Activated B cell treated with CpG ODN at 0.5 μM for 24 hours (primary cell): ENCODE results near the gene KRTAP24-1. TPM values are rescaled to one million over a fixed set of nuclear protein-coding genes. Genes with fewer than 3 reads are reported as not detected.

Experiments used
- ATAC-seq: fragments of 200-7000 bp; cut with Tn5 transposase; one replicate; pipeline ENCODE4 v1.10.0; 2021; ENCODE audit warnings: low read depth, mild to moderate bottlenecking, moderate library complexity
- CTCF ChIA-PET: fragments of 350-600 bp; sonication (Branson Sonifier 250); formaldehyde crosslinking; loops from one replicate; lab custom pipeline; 2021; ENCODE audit warnings: antibody characterized with exemption; lab: Charles Lee
- POLR2A ChIA-PET: fragments of 350-600 bp; sonication (Branson Sonifier 250); formaldehyde crosslinking; loops from one replicate; lab custom pipeline; 2021; ENCODE audit warnings: antibody characterized with exemption; lab: Charles Lee
- DNase-seq: peaks from one replicate; pipeline ENCODE4 v3.0.0; 2022
- H3K27ac Mint-ChIP-seq: one replicate; pipeline ENCODE4 v1.8.0; 2020; ENCODE audit warnings: mixed read lengths
- H3K27me3 Mint-ChIP-seq: one replicate; pipeline ENCODE4 v1.8.0; 2021; ENCODE audit warnings: mixed read lengths
- H3K36me3 Mint-ChIP-seq: one replicate; pipeline ENCODE4 v1.8.0; 2021; ENCODE audit warnings: low read depth, mixed read lengths
- H3K4me1 Mint-ChIP-seq: one replicate; pipeline ENCODE4 v1.8.0; 2021; ENCODE audit warnings: mixed read lengths
- H3K4me3 Mint-ChIP-seq: one replicate; pipeline ENCODE4 v1.8.0; 2020; ENCODE audit warnings: mild to moderate bottlenecking, mixed read lengths
- H3K9me3 Mint-ChIP-seq: one replicate; pipeline ENCODE4 v1.8.0; 2020; ENCODE audit warnings: mixed read lengths
- CTCF ChIP-seq: fragments of 200-600 bp; IDR thresholded peaks from one replicate; pipeline ENCODE4 v1.8.0; 2022; ENCODE audit warnings: antibody characterized with exemption, mild to moderate bottlenecking
- intact Hi-C: fragments of 100-400 bp; cut with micrococcal nuclease; formaldehyde crosslinking; loops from one replicate; pipeline ENCODE4 v1.15.1; 2024
- total RNA-seq: library from RNA; stranded (reverse); gene quantifications from 2 replicates; pipeline ENCODE4 v1.2.3, GENCODE V29; 2022

KRTAP24-1 gene
- total RNA-seq, 1 donor from 2014 or later, result not detected

GRCh38 chr21:30269803-30270530, 12.8 kb downstream of the KRTAP24-1 start:
- H3K27ac Mint-ChIP-seq, result no peak overlapping the region
- peaks cover 7% of the 10 kb centered on the region for H3K9me3 Mint-ChIP-seq
- H3K4me3 Mint-ChIP-seq, result no peak overlapping the region
- no peak for DNase-seq
- POLR2A ChIA-PET, result no interaction called here
- intact Hi-C loops, result no loop called here
- H3K27me3 Mint-ChIP-seq, result no peaks in the 10 kb centered on the region
- CTCF ChIA-PET, result no interaction called here
- no peaks in the 10 kb centered on the region for H3K4me1 Mint-ChIP-seq
- no peak for ATAC-seq
- TF ChIP-seq CTCF, result no peak
- H3K36me3 Mint-ChIP-seq, result no peaks in the 10 kb centered on the region

- H3K27me3 Mint-ChIP-seq, result no peaks in the 10 kb centered on the region
- H3K4me1 Mint-ChIP-seq, result no peaks in the 10 kb centered on the region
- H3K4me3 Mint-ChIP-seq, result no peak overlapping the region
- DNase-seq (no peak), ATAC-seq (no peak)
- ChIA-PET CTCF (no interaction called here), POLR2A (no interaction called here)
- no peak overlapping the region for H3K27ac Mint-ChIP-seq
- H3K36me3 Mint-ChIP-seq, result no peaks in the 10 kb centered on the region
- TF ChIP-seq CTCF, result no peak
- intact Hi-C loops, result no loop called here
- H3K9me3 Mint-ChIP-seq, result peaks cover 7% of the 10 kb centered on the region
Observed at GRCh38 chr21:30268608-30269197, 14.0 kb downstream of the KRTAP24-1 start.

DNA sequence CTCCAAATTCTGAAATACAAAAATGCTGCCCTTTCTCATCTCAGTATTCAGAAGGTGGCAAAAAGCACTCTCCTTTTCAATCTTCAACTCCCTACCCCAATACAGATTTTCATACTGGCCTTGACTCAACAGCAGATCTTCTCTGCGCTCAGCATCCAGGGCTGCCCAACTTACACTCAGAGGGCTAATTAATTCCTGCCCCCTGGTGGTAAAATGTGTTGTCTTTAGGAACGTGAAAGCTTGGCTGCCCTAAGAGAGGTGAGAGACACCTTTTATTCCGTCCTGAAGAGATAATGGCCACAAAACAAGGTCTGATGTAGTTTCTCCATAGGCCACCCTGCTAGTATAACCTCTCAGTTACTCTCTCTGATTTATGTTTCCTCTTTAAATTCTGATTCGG, 25.0 kb downstream of the KRTAP24-1 start:
- CTCF ChIA-PET, result no interaction called here

GRCh38 chr21:30256100-30256499, 26.6 kb downstream of the KRTAP24-1 start:
- ChIA-PET CTCF (no interaction called here), POLR2A (no interaction called here)
- DNase-seq (no peak), ATAC-seq (no peak)
- no peaks in the 10 kb centered on the region for H3K36me3 Mint-ChIP-seq
- no peaks in the 10 kb centered on the region for H3K4me1 Mint-ChIP-seq
- peaks cover 7% of the 10 kb centered on the region for H3K9me3 Mint-ChIP-seq
- H3K27ac Mint-ChIP-seq, result no peak overlapping the region
- intact Hi-C loops, result no loop called here
- no peak overlapping the region for H3K4me3 Mint-ChIP-seq
- H3K27me3 Mint-ChIP-seq, result no peaks in the 10 kb centered on the region
- no peak for TF ChIP-seq CTCF

More for the DNA sequence above, 25.0 kb downstream of the KRTAP24-1 start:
- Mint-ChIP-seq H3K9me3 (peaks cover 7% of the 10 kb centered on the region), H3K4me1 (no peaks in the 10 kb centered on the region), H3K4me3 (no peak overlapping the region), H3K27me3 (no peaks in the 10 kb centered on the region), H3K36me3 (no peaks in the 10 kb centered on the region), H3K27ac (no peak overlapping the region)
- intact Hi-C loops, result no loop called here
- no peak for TF ChIP-seq CTCF
- ATAC-seq (no peak), DNase-seq (no peak)
- POLR2A ChIA-PET, result no interaction called here

DNA sequence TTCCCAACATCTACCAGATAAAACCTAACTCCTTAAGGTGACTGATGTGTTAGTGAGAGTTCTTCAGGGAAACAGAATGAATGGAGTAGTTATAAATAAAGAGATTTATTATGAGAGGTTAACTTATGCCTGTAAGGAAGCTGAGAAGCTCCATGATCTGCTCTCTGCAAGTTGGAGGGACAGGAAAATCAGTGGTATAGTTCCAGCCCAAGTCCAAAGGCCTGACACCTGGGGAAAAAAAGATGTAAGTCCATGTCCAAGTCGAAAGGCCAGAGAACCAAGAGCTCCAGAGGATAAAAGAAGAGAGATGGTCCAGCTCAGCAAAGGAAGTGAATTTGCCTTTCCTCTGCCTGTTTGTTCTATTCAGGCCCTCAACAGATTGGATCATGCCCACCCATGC, 27.1 kb downstream of the KRTAP24-1 start:
- ChIA-PET CTCF (no interaction called here), POLR2A (no interaction called here)
- TF ChIP-seq CTCF, result no peak

More for the DNA sequence above, 27.1 kb downstream of the KRTAP24-1 start:
- H3K4me1 Mint-ChIP-seq, result no peaks in the 10 kb centered on the region
- no peaks in the 10 kb centered on the region for H3K27me3 Mint-ChIP-seq
- no peak overlapping the region for H3K27ac Mint-ChIP-seq
- no peak overlapping the region for H3K4me3 Mint-ChIP-seq
- no peaks in the 10 kb centered on the region for H3K36me3 Mint-ChIP-seq
- no peak for ATAC-seq
- DNase-seq, result no peak
- intact Hi-C loops, result no loop called here
- peaks cover 7% of the 10 kb centered on the region for H3K9me3 Mint-ChIP-seq
